Testis (tissue), 3 donors: Measurements from ENCODE around the gene FAM110C. TPM values are rescaled to one million over a fixed set of nuclear protein-coding genes. Genes with fewer than 3 reads are reported as not detected.

ENCODE experiments used
- DNase-seq: peaks from one replicate; pipeline ENCODE4 v3.0.0-alpha.2; 2019
- H3K27ac ChIP-seq, 2 donors: fragments of 200-600 bp; sonication (generic); one replicate each; pipeline ENCODE4 v1.5.1; 2019
- H3K27me3 ChIP-seq: fragments of 200-600 bp; sonication (generic); one replicate; pipeline ENCODE4 v1.5.1; 2019
- H3K36me3 ChIP-seq: fragments of 200-600 bp; sonication (generic); one replicate; pipeline ENCODE4 v1.5.1; 2017; ENCODE audit warnings: low read depth; ENCODE audit errors: missing control alignments
- H3K4me1 ChIP-seq: fragments of 200-600 bp; sonication (generic); one replicate; pipeline ENCODE4 v1.5.1; 2019
- H3K4me3 ChIP-seq, 2 donors: fragments of 200-600 bp; sonication (generic); one replicate each; pipeline ENCODE4 v1.5.1; 2017 to 2019
- H3K9me3 ChIP-seq: fragments of 200-600 bp; sonication (generic); one replicate; pipeline ENCODE4 v1.5.1; 2017
- POLR2A ChIP-seq: fragments of 450-650 bp; IDR thresholded peaks from one replicate; pipeline ENCODE4 v1.6.1; 2017; ENCODE audit warnings: antibody characterized with exemption, mild to moderate bottlenecking, moderate library complexity
- WGBS, 2 donors: methylation state at CpG; one replicate each; pipeline ENCODE4 v1.1.5; 2018; 5-methylcytosine and 5-hydroxymethylcytosine counted together
- intact Hi-C: fragments of 100-400 bp; cut with DNase I; formaldehyde crosslinking; loops from one replicate; pipeline ENCODE4 v1.15.1; 2023; ENCODE audit warnings: low total_unique reads
- polyA plus RNA-seq: library from polyadenylated mRNA; stranded (reverse); fragments of 350-450 nt; fragmentation: Illumina TruSeq; extraction: RNeasy Lipid Tissue Mini Kit (QIAGEN cat#74804); gene quantifications from one replicate; pipeline ENCODE4 v1.2.3, GENCODE V29; 2014; ENCODE audit warnings: low read depth, low replicate concordance; ENCODE audit not compliant: insufficient read depth
- total RNA-seq, 2 donors: library from RNA; depleted of rRNA; stranded (reverse); fragments of >200 nt; gene quantifications; one replicate each; pipeline ENCODE4 v1.2.3, GENCODE V29; 2016
- TF ChIP-seq, protein P1 (sequence below), 3 experiments: fragments of 450-650 bp in 2 of 3; fragments of 200-600 bp in 1 of 3; sonication (generic) in 1 of 3; IDR thresholded peaks; one replicate each; pipeline ENCODE4 v1.5.1; 2016 to 2019; ENCODE audit warnings: antibody characterized with exemption in 3 of 3, mild to moderate bottlenecking in 2 of 3, moderate library complexity in 1 of 3

The FAM110C gene
- total and polyA plus RNA-seq, 3 donors from 2014 or later = 8.5 to 16.3 (median 13.5) TPM

DNA sequence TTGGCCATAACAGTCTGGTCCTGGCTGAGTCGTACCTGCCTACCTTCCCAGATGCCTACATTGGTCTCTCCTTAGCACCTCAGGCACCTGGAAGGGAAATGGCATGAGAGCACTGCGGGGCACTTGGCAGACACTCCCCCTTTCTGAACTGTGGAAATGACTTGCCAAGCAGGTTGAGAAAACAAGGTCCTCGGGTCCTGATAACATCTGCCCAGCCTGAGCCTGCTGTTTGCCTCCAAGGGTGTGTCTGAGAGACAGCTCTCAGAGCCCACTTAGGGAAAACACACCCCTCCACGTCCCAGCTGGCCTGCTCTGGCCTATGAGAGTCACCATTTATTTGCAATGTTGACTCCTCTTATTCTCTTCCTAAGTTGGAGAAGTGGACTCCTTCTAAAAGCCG is 10.5 kb downstream of the FAM110C start:
- Histone ChIP-seq H3K27me3 (no peaks in the 10 kb centered on the region), H3K27ac (no peak overlapping the region), H3K4me3 (no peak overlapping the region), H3K9me3 (no peaks in the 10 kb centered on the region), H3K36me3 (no peaks in the 10 kb centered on the region), H3K4me1 (no peaks in the 10 kb centered on the region)
- no peak for DNase-seq
- TF ChIP-seq POLR2A = no peak
- TF ChIP-seq, protein P1, sequence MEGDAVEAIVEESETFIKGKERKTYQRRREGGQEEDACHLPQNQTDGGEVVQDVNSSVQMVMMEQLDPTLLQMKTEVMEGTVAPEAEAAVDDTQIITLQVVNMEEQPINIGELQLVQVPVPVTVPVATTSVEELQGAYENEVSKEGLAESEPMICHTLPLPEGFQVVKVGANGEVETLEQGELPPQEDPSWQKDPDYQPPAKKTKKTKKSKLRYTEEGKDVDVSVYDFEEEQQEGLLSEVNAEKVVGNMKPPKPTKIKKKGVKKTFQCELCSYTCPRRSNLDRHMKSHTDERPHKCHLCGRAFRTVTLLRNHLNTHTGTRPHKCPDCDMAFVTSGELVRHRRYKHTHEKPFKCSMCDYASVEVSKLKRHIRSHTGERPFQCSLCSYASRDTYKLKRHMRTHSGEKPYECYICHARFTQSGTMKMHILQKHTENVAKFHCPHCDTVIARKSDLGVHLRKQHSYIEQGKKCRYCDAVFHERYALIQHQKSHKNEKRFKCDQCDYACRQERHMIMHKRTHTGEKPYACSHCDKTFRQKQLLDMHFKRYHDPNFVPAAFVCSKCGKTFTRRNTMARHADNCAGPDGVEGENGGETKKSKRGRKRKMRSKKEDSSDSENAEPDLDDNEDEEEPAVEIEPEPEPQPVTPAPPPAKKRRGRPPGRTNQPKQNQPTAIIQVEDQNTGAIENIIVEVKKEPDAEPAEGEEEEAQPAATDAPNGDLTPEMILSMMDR (IDR thresholded peaks at IDR 0.05) = no peak
- WGBS, 2 donors = 76 to 87% methylated on average over 5 of the region's 5 CpGs
- intact Hi-C loops = no loop called here

DNA sequence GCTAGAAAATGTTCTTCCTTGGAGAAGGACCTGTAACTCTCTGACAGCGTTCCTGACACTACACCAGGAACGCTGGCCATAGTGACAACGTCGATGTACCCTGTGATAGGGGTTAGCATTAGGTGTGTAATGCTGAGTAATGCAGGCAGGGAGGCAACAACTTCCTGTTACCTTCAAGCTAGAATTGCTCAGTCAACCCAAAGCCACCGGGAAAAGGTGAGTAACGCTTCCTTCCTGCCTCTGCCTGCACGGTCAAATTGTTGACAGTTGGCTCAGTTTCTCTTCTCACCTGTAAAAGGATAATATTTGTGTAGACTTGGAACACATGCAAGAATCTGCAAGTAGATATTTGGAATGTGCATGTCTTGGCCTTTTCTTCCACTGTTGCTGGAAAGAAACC is 12.7 kb downstream of the FAM110C start:
- Histone ChIP-seq H3K4me3 (no peak overlapping the region), H3K27ac (no peak overlapping the region), H3K4me1 (peaks cover 3% of the 10 kb centered on the region), H3K36me3 (no peaks in the 10 kb centered on the region), H3K9me3 (no peaks in the 10 kb centered on the region), H3K27me3 (no peaks in the 10 kb centered on the region)
- TF ChIP-seq, protein P1 (IDR thresholded peaks at IDR 0.05) = no peak
- no peak for TF ChIP-seq POLR2A
- intact Hi-C loops = no loop called here
- WGBS, 2 donors = 71 to 82% methylated on average over 7 of the region's 7 CpGs
- DNase-seq = no peak

DNA sequence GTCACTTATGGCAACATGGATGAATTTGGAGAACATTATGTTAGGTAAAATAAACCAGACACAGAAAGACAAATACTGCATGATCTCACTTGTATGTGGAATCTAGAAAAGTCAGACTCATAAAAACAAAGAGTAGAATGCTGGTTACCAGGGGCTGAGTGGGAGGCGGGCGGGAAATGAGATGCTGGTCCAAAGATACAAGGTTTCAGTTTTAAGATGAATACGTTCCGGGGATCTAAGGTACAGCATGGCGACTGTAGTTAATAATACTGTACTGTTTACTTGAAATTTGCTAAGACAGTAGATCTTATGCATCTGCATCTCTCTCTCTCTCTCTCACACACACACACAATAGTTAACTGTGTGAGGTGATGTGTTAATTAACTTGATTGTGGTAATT is 14.2 kb downstream of the FAM110C start:
- Histone ChIP-seq H3K9me3 (no peaks in the 10 kb centered on the region), H3K27ac (no peak overlapping the region), H3K27me3 (no peaks in the 10 kb centered on the region), H3K36me3 (no peaks in the 10 kb centered on the region), H3K4me1 (peaks cover 3% of the 10 kb centered on the region), H3K4me3 (no peak overlapping the region)
- WGBS, 2 donors = 62 to 72% methylated on average over 5 of the region's 5 CpGs
- intact Hi-C loops = no loop called here
- no peak for DNase-seq
- no peak for TF ChIP-seq POLR2A
- TF ChIP-seq, protein P1 (IDR thresholded peaks at IDR 0.05) = no peak

DNA sequence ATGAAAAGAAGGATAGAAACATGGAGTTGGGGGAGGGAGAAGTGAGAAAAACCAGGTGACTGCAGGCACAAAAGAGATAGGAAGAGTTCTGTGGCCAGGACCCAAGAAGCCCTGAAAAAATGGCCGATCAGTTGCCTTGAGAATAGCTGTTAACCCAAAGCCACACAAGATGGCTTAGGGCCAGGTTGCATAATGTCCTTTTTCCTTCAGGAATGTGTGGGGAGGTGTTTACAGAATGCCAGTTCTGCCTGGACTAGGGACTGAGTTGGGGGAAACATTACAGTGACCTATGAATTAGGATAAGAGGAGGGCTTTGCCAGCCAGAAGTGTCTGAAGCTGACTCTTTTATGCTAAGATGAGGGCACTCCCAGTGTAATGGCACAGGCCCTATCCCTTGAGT is 17.1 kb downstream of the FAM110C start:
- DNase-seq = no peak
- H3K27me3 ChIP-seq = no peaks in the 10 kb centered on the region
- intact Hi-C loops = no loop called here
- H3K9me3 ChIP-seq = no peaks in the 10 kb centered on the region
- WGBS, 2 donors = 44 to 71% methylated on average over 1 of the region's 1 CpG
- H3K4me1 ChIP-seq = peaks cover 3% of the 10 kb centered on the region
- TF ChIP-seq, protein P1 (IDR thresholded peaks at IDR 0.05) = no peak
- no peak for TF ChIP-seq POLR2A
- H3K27ac ChIP-seq = no peak overlapping the region
- no peak overlapping the region for H3K4me3 ChIP-seq
- no peaks in the 10 kb centered on the region for H3K36me3 ChIP-seq

DNA sequence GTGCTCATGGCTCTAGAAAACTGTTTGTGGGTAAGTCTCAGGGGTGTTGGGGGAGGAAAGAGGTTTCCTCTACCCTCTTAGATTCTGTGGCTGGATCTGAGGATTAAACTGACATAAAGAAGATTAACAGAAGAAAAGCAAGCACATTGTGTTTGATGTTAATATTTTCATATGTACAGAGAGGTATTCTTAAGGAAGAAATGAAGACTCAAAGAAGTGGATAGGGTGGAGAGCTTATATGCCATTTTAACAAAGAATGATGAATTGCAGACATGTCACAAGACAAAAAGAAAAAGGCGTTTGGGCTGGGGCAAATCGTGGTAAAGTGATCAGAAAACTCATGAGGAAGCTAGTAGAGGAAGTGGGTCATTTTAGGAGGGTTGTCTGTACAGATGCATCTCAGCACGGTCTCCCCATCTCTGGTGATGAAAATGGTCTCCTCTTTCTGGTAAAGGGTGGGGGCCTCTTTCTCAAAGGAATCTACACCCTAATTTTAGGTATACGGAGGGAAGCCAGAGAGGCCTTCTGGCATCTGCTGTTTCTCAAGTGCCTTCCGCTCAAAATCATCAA is 17.8 kb downstream of the FAM110C start:
- H3K4me1 ChIP-seq = peaks cover 3% of the 10 kb centered on the region
- 73 to 83% methylated on average over 5 of the region's 5 CpGs for WGBS, 2 donors
- no peaks in the 10 kb centered on the region for H3K36me3 ChIP-seq
- intact Hi-C loops = no loop called here
- DNase-seq = no peak
- no peak overlapping the region for H3K27ac ChIP-seq
- H3K27me3 ChIP-seq = no peaks in the 10 kb centered on the region
- TF ChIP-seq, protein P1 (IDR thresholded peaks at IDR 0.05) = no peak
- TF ChIP-seq POLR2A = no peak
- no peak overlapping the region for H3K4me3 ChIP-seq
- no peaks in the 10 kb centered on the region for H3K9me3 ChIP-seq
